ENCODE data around the gene ZNF358. TPM values are rescaled to one million over a fixed set of nuclear protein-coding genes. Genes with fewer than 3 reads are reported as not detected.
A peak's percentile ranks its signal among the peaks of the same experiment; 100 is the strongest.

ZNF358 gene
- total and polyA plus RNA-seq, 11 donors, result 49.3 to 159 (median 74.4) TPM

DNA sequence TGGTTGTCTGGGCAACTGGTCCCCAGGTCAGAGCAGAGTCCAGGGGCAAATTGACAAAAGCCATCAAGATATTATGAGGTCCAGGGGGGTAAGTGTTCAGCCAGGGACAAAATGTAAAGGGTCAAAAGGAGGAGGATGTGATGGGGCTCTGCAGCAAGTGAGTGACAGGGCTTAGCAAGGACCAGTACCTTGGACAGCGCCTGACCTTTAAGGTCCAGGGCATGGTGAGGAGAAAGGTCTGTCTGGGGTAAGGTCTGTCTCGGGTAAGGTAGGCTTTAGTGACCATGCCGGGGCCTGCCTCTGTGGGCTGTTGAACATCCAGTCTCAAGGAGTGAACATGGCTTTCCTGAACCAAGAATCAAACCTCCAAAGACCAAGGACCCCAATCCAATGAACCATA lies 6.3 kb upstream of the ZNF358 start:
- Histone ChIP-seq H3K4me3 (no peak overlapping the region), H3K27me3 (peaks cover 0 to 16% (median 9%) of the 10 kb centered on the region in 9 donors), H3K4me1 (peaks cover 0 to 15% (median 5%) of the 10 kb centered on the region in 12 donors), H3K36me3 (no peaks in the 10 kb centered on the region), H3K9me3 (no peaks in the 10 kb centered on the region), H3K27ac (no peak overlapping the region)
- 19 to 53% (median 31%) methylated on average over 3 of the region's 3 CpGs for WGBS, 4 donors
- TF ChIP-seq, protein P1, sequence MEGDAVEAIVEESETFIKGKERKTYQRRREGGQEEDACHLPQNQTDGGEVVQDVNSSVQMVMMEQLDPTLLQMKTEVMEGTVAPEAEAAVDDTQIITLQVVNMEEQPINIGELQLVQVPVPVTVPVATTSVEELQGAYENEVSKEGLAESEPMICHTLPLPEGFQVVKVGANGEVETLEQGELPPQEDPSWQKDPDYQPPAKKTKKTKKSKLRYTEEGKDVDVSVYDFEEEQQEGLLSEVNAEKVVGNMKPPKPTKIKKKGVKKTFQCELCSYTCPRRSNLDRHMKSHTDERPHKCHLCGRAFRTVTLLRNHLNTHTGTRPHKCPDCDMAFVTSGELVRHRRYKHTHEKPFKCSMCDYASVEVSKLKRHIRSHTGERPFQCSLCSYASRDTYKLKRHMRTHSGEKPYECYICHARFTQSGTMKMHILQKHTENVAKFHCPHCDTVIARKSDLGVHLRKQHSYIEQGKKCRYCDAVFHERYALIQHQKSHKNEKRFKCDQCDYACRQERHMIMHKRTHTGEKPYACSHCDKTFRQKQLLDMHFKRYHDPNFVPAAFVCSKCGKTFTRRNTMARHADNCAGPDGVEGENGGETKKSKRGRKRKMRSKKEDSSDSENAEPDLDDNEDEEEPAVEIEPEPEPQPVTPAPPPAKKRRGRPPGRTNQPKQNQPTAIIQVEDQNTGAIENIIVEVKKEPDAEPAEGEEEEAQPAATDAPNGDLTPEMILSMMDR (IDR thresholded peaks at IDR 0.05), result no peak
- no peak for TF ChIP-seq POLR2A (IDR thresholded peaks at IDR 0.05)
- ATAC-seq (no peak), DNase-seq (no peak)
- intact Hi-C loops (cut with DNase I), result no loop called here

DNA sequence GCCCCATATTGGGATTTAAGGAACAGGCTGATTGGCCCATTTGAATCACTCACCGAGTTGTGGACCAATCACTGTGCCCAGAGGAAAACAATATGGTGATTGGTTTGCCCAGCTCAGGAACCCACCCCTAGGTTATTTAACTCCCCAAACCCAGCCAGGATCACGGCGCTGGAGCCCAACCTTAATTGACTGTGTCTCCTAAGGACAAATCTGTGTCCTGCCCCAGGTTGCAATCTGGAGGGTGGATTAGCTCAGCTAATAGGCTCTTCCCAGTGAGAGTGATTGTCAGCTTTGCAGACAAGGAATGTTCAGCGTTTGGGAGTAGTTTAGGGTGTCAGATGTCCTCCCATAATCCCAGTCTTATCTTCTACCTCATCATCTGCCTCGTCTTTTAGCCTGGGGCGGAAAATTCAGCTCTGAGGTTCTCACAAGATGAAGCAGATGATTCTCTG lies 3.5 kb upstream of the ZNF358 start:
- Histone ChIP-seq H3K9me3 (no peaks in the 10 kb centered on the region), H3K36me3 (no peaks in the 10 kb centered on the region), H3K4me1 (peaks cover 0 to 24% (median 15%) of the 10 kb centered on the region in 12 donors), H3K27ac (no peak overlapping the region), H3K4me3 (no peak overlapping the region), H3K27me3 (no peaks in the 10 kb centered on the region)
- TF ChIP-seq, protein P1 (IDR thresholded peaks at IDR 0.05), result no peak
- TF ChIP-seq POLR2A (IDR thresholded peaks at IDR 0.05), result no peak
- no peak for DNase-seq
- no peak for ATAC-seq
- 46 to 54% (median 48%) methylated on average over 6 of the region's 6 CpGs for WGBS, 4 donors
- intact Hi-C loops (cut with DNase I), result no loop called here

DNA sequence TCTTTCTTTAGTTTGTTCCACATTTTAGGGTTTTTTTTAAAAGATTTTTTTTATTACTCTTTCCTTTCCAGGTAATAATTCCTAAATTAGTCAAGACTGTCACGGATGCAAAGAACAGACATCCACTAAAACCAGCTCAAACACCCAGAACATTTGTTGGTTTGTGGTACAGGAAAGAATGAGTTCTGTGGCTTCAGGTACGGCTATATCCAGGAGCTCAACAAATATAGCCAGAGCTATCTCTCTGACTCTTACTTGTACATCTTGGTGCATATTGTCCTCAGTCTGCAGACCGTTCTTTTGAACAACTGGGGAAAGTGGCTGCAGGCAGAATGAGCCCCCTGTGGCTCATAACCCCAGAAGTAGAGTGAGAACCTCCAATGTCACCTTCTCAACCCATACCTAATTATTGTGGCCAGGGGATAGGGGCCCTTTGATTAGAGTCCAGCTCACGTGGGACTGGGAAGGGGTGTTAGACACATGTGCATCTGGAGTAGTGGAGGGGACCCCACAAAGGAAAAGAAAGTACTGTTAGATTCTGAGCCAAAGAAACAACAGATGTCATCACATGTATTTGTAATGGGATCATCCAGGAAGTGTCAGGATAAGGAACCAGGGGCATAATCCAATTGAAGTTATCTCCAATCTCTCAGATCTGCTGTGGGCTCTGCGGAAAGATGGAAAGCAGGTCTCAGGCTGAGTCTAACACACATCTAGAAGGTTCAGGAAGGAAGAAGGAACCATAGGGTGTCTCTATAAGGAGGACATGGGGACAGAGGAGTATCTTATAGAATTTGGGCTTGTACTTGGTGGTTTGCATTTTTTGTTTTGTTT lies 1.9 kb upstream of the ZNF358 start:
- Histone ChIP-seq H3K27me3 (no peaks in the 10 kb centered on the region), H3K4me3 (no peak overlapping the region), H3K36me3 (no peaks in the 10 kb centered on the region), H3K27ac (peak overlapping the region in 3 of 12 donors; percentile 82 to 92 (median 88)), H3K4me1 (peaks cover 0 to 26% (median 15%) of the 10 kb centered on the region in 12 donors), H3K9me3 (no peaks in the 10 kb centered on the region)
- ATAC-seq (no peak), DNase-seq (no peak)
- no peak for TF ChIP-seq POLR2A (IDR thresholded peaks at IDR 0.05)
- TF ChIP-seq, protein P1 (IDR thresholded peaks at IDR 0.05), result no peak
- intact Hi-C loops (cut with DNase I), result loop anchor here in 1 of 10 donors (2.0 kb wide), 1 partner anchor 25 kb away; the partner anchor contains the start of gene PEX11G
- 79 to 90% (median 82%) methylated on average over 5 of the region's 5 CpGs for WGBS, 4 donors

DNA sequence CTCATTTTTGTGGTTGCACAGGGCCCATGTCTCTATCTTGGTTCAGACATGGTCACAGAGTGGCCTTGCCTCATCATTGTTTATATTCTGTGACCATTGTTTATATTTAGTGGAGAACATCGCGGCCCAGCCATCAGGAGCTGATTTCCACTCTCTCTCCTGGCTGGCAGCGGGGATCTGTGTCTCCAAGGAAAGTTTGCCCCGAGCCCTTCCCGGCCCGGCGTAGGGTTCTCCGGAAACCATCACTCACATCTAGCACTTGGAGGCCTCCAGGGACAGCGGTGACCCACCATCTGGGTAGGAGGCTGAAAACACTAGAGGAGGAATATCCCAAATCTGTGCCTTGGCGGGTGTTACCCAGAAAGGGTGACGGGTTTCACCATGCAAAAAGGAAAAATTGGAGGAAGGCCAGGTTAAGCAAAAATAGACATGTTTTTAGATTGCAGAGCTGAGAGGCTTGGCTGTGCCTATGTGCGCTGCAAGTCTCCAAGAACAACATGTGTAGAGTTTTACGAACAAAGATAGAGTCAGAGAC lies 726 bp upstream of the ZNF358 start:
- TF ChIP-seq, protein P1 (IDR thresholded peaks at IDR 0.05), result no peak
- TF ChIP-seq POLR2A (IDR thresholded peaks at IDR 0.05), result no peak
- Histone ChIP-seq H3K36me3 (peaks cover 0 to 10% (median 0%) of the 10 kb centered on the region in 9 donors), H3K9me3 (no peaks in the 10 kb centered on the region), H3K4me1 (peaks cover 0 to 26% (median 15%) of the 10 kb centered on the region in 12 donors), H3K27me3 (no peaks in the 10 kb centered on the region), H3K4me3 (peak overlapping the region in 10 of 12 donors; percentile 47 to 94 (median 62)), H3K27ac (peak overlapping the region in 11 of 12 donors; percentile 79 to 96 (median 91))
- intact Hi-C loops (cut with DNase I), result loop anchor here in 1 of 10 donors (2.0 kb wide), 1 partner anchor 26 kb away; the partner anchor contains the start of gene PEX11G
- DNase-seq, result peak in 3 of 5 donors; percentile 19 to 61 (median 59)
- 53 to 63% (median 61%) methylated on average over 13 of the region's 13 CpGs for WGBS, 4 donors
- peak; percentile 58 to 84 (median 62) for ATAC-seq
